ENCODE measurements around the gene RGS9.

- TF ChIP-seq, protein P1, sequence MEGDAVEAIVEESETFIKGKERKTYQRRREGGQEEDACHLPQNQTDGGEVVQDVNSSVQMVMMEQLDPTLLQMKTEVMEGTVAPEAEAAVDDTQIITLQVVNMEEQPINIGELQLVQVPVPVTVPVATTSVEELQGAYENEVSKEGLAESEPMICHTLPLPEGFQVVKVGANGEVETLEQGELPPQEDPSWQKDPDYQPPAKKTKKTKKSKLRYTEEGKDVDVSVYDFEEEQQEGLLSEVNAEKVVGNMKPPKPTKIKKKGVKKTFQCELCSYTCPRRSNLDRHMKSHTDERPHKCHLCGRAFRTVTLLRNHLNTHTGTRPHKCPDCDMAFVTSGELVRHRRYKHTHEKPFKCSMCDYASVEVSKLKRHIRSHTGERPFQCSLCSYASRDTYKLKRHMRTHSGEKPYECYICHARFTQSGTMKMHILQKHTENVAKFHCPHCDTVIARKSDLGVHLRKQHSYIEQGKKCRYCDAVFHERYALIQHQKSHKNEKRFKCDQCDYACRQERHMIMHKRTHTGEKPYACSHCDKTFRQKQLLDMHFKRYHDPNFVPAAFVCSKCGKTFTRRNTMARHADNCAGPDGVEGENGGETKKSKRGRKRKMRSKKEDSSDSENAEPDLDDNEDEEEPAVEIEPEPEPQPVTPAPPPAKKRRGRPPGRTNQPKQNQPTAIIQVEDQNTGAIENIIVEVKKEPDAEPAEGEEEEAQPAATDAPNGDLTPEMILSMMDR (conservative IDR thresholded peaks at IDR 0.05; ENCODE audit: low read depth, low read length) = no peak
- no peak for TF ChIP-seq EZH2 (IDR thresholded peaks at IDR 0.05; ENCODE audit: borderline replicate concordance, low read depth, low read length, poor library complexity, severe bottlenecking)
Observed at GRCh38 chr17:65160516-65160915, 23.3 kb downstream of the RGS9 start.
